H54 (cell line): ENCODE results near the gene MRC2.

Source experiments
- DNase-seq: peaks from one replicate; pipeline ENCODE4 v3.0.0; 2011; ENCODE audit warnings: low spot score, mixed read lengths; ENCODE audit not compliant: insufficient read length
- FAIRE-seq: peaks from 3 replicates; lab custom pipeline; 2011; peaks lifted over from hg19 to GRCh38; lab: Jason Lieb, UNC
- POLR2A ChIP-seq: IDR thresholded peaks from 2 replicates; pipeline ENCODE4 v1.6.1; 2011; ENCODE audit warnings: low read depth, mild to moderate bottlenecking, low read length

MRC2 gene

DNA sequence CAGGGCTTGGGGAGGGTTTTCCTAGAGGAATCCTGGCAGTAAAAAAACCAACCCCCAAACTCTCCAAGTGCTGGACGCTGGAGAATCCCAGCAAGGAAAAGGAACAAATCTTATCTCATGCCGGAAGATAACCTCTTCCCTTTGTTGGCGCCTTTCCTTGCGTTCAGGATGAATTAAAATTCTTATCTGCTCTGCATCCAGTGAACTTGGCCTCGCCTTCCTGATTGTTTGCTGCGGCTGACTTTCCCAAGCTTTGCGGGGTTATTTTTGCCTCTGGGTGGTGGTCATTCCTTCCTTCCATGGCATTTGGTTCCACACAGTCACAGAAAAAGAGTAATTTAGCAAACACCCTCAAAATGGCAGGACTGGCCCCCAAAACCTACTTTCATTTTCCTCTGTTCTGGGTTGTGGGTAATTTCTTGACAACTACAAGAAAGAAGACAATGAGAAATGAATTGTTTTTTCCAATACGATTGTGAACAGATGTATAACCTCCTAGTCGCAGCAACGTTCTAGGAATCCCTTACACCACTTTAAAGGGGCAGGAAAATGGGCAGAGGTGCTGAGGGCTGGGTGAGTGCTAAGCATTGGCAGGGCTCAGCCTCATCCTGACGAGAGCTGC lies 77.8 kb downstream of the MRC2 start:
- FAIRE-seq (no peak), DNase-seq (no peak)
- no peak for TF ChIP-seq POLR2A

DNA sequence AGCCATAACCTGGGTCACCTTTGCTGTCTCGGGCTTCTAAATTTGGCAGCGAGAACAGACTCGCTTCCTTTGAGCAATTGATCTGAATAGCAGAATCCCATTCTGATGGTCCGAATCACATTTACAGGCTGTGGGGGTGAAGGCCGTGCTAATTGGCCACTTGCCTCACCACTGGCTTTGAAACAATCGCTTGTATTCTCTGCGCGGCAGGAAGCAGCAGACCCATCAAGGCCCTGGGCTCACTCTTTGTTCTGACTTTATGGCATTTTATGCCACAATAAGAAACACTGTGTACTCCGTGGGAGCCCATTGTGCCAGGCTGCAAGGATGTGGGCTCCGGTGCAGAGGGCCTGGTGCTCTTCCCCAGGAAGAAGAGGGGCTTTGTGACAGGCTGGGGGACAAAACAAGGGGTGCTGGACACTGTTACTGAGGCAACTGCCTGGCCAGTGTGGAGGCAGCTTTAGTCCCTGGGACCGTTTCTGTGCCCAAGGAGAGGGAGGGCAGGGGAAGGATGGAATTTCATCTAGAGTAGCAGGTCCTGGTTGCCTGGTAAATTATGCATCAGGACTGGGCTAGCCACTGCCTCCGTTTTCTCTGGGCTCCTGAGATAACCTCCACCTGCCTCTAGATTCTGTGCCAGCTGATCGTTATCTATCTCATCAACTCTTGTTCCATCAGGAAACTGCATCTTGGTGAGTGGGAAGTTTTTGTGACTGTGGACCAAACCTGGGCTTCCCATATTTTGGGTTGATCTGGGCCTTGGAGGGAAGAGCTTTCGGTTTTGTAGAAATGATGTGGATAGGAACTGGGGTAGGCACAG lies 78.5 kb downstream of the MRC2 start:
- no peak for FAIRE-seq
- no peak for DNase-seq
- TF ChIP-seq POLR2A = no peak

DNA sequence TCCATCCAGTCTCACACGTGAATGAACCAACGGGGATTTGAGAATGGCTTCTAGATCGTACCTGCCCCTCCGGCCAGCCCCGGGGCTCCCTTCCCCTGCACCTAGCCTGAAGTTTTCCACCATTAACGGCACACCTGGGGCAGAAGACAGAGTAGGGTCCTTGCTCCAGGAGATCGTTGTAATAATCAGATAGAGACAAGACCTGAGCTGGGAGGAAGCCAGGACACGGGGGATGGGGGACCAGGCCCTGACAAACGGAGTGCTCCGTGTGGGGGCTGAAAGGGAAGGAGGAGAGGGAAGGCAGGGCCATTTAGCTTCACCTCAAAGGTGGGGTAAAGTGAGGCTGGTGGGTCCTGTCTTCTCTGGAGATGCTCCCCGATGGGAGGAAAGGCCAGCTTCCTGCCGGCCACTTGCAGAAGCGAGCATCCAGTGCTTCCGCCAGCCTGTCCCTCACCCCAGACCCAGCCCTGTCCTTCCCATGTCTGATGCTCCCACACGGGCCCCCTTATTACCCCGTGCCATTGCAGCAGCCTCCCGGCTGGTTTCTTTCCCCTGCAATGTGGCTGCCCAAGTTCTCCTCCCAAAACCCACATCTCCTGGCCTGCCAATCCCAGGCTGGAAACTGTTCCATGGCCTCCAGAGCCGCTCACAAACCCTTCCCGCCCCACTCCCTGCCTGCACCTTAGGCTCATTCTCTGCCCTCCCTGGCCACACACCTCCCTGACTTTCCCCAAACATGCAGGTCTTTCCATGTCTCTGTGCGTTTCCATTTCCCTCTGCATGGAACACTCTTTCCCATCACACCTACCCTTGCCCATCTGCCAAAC lies 79.3 kb downstream of the MRC2 start:
- no peak for TF ChIP-seq POLR2A
- DNase-seq = no peak
- no peak for FAIRE-seq

DNA sequence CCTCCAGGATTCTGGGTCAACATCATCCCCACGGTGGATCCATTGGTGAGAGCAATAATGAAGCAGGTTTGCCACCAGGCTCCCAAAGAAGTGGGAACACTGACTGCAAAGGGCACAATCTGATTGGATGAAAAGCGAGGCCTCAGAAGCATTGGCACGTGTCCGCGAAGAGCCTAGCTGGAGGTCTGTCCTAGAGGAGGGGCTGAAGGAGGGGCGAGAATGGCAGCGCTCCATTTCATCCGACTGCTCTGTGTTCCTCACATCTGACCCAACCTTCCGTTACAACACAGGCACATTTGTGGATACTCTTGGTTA lies 79.9 kb downstream of the MRC2 start:
- DNase-seq (no peak), FAIRE-seq (no peak)
- no peak for TF ChIP-seq POLR2A

DNA sequence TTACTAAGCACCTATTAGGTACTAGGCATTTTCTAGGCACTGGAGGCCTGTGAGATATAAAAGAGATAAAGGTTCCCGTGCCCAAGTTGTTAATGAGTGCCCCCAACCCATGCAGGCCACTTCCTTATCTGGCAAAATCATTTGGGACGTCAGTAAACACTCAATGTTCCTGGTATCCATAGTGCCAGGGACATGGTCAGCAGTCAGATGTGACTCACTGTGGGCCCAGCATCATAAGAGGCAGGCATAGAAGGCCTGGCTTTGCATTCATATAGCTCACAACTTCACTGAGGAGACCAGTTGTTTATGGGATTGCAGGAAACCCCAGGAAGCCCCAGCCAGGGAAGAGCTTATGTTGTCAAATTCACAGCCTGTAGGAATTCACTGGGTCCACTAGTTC lies 81.1 kb downstream of the MRC2 start:
- no peak for TF ChIP-seq POLR2A
- DNase-seq (no peak), FAIRE-seq (no peak)

DNA sequence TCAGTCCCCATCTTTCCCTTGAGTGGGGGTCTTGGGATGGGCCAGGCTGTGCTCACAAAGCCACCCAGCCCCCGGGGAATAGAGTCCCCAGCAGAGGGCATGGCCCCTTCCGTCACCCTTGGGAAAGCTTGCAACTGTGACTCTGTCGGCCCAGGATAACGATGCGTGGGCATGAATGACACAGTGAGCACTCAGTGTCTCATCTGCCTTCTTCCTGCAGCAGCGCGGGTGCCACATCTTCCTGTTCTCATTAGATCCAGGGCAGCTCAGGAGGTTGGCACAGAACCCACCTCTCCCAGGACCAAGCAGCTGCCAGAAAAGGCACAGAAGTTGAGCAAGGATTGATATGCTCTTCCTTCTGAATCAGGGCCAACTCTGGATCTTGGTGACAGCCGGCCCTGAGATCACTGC lies 84.7 kb downstream of the MRC2 start:
- FAIRE-seq (no peak), DNase-seq (no peak)
- TF ChIP-seq POLR2A = no peak

DNA sequence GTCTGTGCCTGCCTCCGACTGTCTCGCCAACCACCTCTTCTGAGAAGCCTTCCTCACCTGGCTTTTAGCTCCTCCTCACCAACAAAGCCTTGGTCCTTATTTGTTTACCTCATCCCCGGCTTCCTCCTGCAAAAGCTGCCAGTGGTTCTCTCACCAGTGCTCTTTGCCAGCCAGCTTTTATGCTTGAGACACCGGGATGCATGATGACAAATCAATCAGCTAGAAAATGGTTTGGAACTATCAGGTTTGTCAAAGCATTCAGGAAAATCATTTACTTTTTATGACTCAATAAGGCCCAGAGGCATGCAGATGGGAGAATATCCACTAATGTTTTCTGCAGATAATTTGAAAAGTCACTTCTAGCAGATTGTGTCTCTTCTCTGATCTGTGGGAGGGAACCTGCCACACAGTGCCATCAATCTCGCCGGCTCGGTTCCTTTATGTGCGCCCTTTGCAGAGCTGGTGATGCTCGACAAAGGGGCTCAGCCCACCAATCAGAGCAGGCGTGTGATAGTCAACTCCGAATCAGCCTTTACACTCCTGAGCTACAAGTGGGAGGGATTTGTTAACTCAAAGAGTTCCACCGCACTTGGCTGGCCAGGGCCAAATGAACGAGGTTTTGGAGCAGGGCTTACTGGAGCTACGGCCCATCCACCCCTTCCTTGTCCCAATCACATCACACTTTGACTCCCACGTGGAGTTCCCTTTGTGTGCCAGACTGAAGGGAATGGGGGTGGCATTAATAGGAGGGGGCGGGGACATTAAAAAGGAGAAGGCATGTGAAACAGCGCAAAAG lies 85.8 kb downstream of the MRC2 start:
- DNase-seq (no peak), FAIRE-seq (no peak)
- no peak for TF ChIP-seq POLR2A

DNA sequence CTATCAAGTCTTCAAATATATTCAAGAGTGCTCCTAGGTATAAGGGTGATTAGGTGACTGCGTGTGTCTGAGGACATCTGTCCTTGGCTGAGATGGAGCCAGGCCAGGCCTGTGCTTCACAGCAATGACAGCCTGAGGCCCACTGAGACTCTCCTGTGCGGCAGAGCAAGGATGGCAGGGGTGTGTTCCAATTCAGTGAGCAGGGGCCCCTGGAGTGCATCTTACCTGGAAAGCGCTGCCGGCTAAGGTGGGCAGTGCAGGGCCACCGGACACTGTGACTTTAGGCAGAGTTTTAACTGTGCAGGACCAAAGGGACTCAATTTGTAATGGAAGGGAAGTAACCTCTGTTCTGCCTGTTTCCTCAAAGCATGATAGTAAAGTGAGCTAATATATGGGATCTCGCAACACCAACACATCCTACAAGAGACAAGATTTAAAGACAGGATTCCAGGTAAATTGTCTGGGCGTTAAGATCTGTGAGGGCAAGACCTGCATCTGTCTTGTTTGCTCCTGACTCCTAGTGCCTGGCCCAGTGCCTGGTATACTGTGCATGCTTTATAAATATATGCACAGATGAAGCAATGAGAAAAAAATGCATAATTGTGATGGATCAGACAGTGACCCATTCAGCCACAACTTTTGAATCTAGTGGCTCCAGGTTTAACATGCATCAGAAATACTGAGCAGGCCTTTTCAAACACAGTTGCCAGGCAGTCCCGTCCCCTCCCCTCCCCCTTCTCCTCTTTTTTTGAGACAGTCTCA lies 86.7 kb downstream of the MRC2 start:
- FAIRE-seq (no peak), DNase-seq (no peak)
- no peak for TF ChIP-seq POLR2A

DNA sequence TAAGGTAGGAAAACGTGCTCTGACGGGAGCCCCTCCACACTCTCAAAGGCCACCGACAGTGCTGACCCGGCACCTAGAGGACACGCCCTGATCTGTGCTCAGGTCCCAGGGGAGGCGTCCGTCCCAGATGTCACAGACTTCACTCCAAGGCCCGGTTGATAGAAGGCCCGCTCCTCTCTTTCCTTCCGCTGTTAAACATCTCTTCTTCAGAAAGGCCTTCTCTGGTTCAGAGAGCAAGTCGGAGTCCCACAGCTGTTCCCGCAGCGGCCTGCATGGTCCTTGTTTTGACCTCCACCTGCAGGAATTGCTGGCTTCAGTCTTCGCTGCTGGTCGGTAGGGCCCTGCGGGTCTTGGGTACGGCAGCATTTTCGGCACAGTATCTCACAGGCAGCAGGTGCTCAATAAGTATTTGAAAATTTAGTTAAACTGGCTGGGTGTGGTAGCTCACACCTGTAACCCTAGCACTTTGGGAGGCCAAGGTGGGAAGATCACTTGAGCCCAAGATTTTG lies 88.5 kb downstream of the MRC2 start:
- no peak for FAIRE-seq
- TF ChIP-seq POLR2A = no peak
- DNase-seq = no peak

DNA sequence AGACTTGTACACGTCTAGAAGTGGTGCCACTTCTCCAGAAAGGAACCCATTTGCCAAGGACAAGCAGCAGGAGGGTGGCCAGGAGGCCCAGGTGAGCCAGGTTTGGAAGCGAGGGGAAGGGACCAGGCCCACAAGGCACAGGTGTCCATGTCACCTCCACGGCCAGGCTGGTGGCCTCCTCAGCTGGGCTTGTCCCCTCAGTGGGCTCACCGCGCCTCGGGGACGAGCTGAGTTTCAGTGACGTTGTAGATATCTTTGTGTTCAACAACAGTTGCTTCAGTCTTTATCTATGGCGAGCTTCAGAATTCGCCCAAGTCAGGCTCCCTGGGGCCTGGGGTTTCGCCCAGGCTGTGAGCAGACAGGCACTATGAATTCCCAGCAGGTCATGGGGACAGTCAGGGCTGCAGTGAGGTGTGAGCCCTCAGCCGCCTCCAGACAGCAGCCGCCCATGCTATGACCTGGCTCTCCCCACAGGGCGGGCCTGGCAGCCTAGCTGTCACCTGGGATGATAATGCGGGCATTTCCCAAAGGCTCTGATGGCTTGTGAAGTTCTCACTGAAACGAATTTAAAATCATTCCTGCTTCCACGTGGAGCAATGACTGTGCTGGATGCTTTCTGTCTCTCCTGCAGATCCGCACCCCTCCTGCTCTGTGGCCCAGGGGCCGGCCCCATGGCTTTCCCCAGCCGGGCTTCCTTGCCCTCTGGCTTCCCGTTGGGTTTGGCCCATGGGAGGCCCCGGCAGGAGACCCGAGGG lies 89.5 kb downstream of the MRC2 start:
- no peak for FAIRE-seq
- no peak for TF ChIP-seq POLR2A

DNA sequence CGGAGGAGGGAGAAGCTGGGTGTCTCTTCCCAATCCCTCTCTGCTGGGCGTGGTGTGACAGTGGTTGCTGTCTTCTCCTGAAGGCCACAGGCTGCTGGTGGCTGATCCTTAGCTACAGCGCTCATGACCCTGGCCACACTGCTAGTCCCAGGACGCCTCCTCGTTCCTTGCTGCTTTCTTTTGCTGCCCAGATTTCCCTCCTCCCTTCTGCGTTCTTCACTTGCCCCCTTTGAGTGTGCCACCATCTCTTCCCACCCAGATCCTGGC lies 90.1 kb downstream of the MRC2 start:
- TF ChIP-seq POLR2A = no peak
- no peak for DNase-seq
- FAIRE-seq = no peak

More for the DNA sequence above, 89.5 kb downstream of the MRC2 start:
- no peak for DNase-seq

DNA sequence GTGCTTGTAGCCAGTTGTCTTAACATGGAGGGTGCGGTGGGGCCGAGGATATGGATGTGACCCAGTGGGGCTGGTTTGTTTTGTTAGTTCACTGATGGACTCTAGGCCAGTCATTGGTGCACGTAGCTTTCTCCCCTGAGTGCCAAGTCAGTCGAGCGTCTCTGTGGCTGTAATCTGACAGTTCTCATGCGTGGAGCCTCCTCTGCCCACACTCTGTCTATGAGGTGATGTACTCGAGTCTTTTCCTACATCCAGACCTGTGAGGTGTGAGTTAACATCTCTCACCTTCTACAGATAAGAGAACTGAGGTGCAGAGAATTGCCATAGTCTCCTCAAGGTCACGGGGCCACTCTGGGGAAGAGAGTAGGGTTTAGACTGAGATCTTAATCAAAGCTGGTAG lies 90.4 kb downstream of the MRC2 start:
- DNase-seq (no peak), FAIRE-seq (no peak)

More for the DNA sequence above, 90.4 kb downstream of the MRC2 start:
- TF ChIP-seq POLR2A = no peak
